Neural progenitor cell (in vitro differentiated cells): Measurements from ENCODE around the gene DOCK7. TPM values are rescaled to one million over a fixed set of nuclear protein-coding genes. Genes with fewer than 3 reads are reported as not detected.

Source experiments
- DNase-seq: peaks from one replicate; pipeline ENCODE4 v3.0.0-alpha.2; 2016; ENCODE audit warnings: low spot score
- H2AFZ ChIP-seq: fragments of 200-600 bp; sonication (generic); replicated peaks from 2 replicates; pipeline ENCODE4 v1.6.1; 2016; ENCODE audit warnings: antibody characterized with exemption
- H3F3A ChIP-seq: fragments of 200-600 bp; sonication (generic); 2 replicates; pipeline ENCODE4 v1.6.1; 2016; ENCODE audit warnings: antibody characterized with exemption, low read depth
- H3K27ac ChIP-seq: fragments of 200-600 bp; sonication (generic); 2 replicates; pipeline ENCODE4 v1.5.1; 2016; ENCODE audit warnings: mild to moderate bottlenecking
- H3K27me3 ChIP-seq: fragments of 200-600 bp; sonication (generic); 2 replicates; pipeline ENCODE4 v1.6.1; 2016; ENCODE audit warnings: mild to moderate bottlenecking, moderate library complexity
- H3K36me3 ChIP-seq: fragments of 200-600 bp; sonication (generic); 2 replicates; pipeline ENCODE4 v1.5.1; 2016
- H3K4me1 ChIP-seq: fragments of 200-600 bp; sonication (generic); 2 replicates; pipeline ENCODE4 v1.6.1; 2016; ENCODE audit warnings: mixed run types
- H3K4me2 ChIP-seq: fragments of 200-600 bp; sonication (generic); 2 replicates; pipeline ENCODE4 v1.6.1; 2016
- H3K4me3 ChIP-seq: fragments of 200-600 bp; sonication (generic); 2 replicates; pipeline ENCODE4 v1.5.1; 2016
- H3K79me2 ChIP-seq: fragments of 200-600 bp; sonication (generic); 2 replicates; pipeline ENCODE4 v1.6.1; 2016; ENCODE audit warnings: low read depth
- H3K9ac ChIP-seq: fragments of 200-600 bp; sonication (generic); 2 replicates; pipeline ENCODE4 v1.6.1; 2016
- H3K9me3 ChIP-seq: fragments of 200-600 bp; sonication (generic); 2 replicates; pipeline ENCODE4 v1.5.1; 2016; ENCODE audit warnings: low read depth
- H4K20me1 ChIP-seq: fragments of 200-600 bp; sonication (generic); 2 replicates; pipeline ENCODE4 v1.6.1; 2016; ENCODE audit warnings: low read depth
- H3K27ac Mint-ChIP-seq: 3 replicates; pipeline ENCODE4 v1.8.0; 2021; ENCODE audit warnings: mixed read lengths
- H3K27me3 Mint-ChIP-seq: 2 replicates; pipeline ENCODE4 v1.8.0; 2022; ENCODE audit warnings: low read depth, mild to moderate bottlenecking, inconsistent platforms, moderate library complexity, mixed read lengths; ENCODE audit not compliant: insufficient read depth
- H3K36me3 Mint-ChIP-seq: 3 replicates; pipeline ENCODE4 v1.8.0; 2021; ENCODE audit warnings: mixed read lengths
- H3K4me1 Mint-ChIP-seq: 3 replicates; pipeline ENCODE4 v1.8.0; 2021; ENCODE audit warnings: mixed read lengths
- H3K4me3 Mint-ChIP-seq: 3 replicates; pipeline ENCODE4 v1.8.0; 2021; ENCODE audit warnings: mild to moderate bottlenecking, moderate library complexity, mixed read lengths
- H3K9me3 Mint-ChIP-seq: 3 replicates; pipeline ENCODE4 v1.8.0; 2020; ENCODE audit warnings: mixed read lengths
- CTCF ChIP-seq: fragments of 200-600 bp; sonication (generic); IDR thresholded peaks from 2 replicates; pipeline ENCODE4 v1.5.1; 2017; ENCODE audit warnings: antibody characterized with exemption, mild to moderate bottlenecking
- EZH2 ChIP-seq: fragments of 200-600 bp; sonication (generic); IDR thresholded peaks from 2 replicates; pipeline ENCODE4 v1.6.1; 2017; ENCODE audit warnings: antibody characterized with exemption, mild to moderate bottlenecking, moderate library complexity
- EZH2phosphoT487 ChIP-seq: fragments of 200-600 bp; sonication (generic); IDR thresholded peaks from 2 replicates; pipeline ENCODE4 v1.6.1; 2017; ENCODE audit warnings: antibody characterized with exemption
- total RNA-seq: library from RNA; depleted of rRNA; stranded (reverse); fragments of >200 nt; gene quantifications from 2 replicates; pipeline ENCODE4 v1.2.3, GENCODE V29; 2015; ENCODE audit warnings: low replicate concordance

The DOCK7 gene
- total RNA-seq, 1 donor from 2014 or later = 92.7 TPM

- no peak overlapping the region for H3K4me2 ChIP-seq
- no peak overlapping the region for H3K9ac ChIP-seq
- H3K27ac ChIP-seq = no peak overlapping the region
- H3K27me3 Mint-ChIP-seq = no peaks in the 10 kb centered on the region
- no peaks in the 10 kb centered on the region for H3K9me3 ChIP-seq
- no peaks in the 10 kb centered on the region for H3K36me3 Mint-ChIP-seq
- no peaks in the 10 kb centered on the region for H3F3A ChIP-seq
- no peak for DNase-seq
- no peaks in the 10 kb centered on the region for H4K20me1 ChIP-seq
- peaks cover under 1% of the 10 kb centered on the region for H3K4me1 Mint-ChIP-seq
- no peaks in the 10 kb centered on the region for H3K27me3 ChIP-seq
- no peak overlapping the region for H3K4me3 Mint-ChIP-seq
- H2AFZ ChIP-seq = no peak overlapping the region
- H3K9me3 Mint-ChIP-seq = no peaks in the 10 kb centered on the region
- H3K27ac Mint-ChIP-seq = no peak overlapping the region
- no peaks in the 10 kb centered on the region for H3K4me1 ChIP-seq
- no peaks in the 10 kb centered on the region for H3K79me2 ChIP-seq
- H3K4me3 ChIP-seq = no peak overlapping the region
- H3K36me3 ChIP-seq = no peaks in the 10 kb centered on the region
- TF ChIP-seq EZH2 = no peak
- TF ChIP-seq EZH2phosphoT487 = no peak
- TF ChIP-seq CTCF = no peak
These were observed 86.7 kb downstream of the DOCK7 start for GRCh38 chr1:62601457-62601856.

DNA sequence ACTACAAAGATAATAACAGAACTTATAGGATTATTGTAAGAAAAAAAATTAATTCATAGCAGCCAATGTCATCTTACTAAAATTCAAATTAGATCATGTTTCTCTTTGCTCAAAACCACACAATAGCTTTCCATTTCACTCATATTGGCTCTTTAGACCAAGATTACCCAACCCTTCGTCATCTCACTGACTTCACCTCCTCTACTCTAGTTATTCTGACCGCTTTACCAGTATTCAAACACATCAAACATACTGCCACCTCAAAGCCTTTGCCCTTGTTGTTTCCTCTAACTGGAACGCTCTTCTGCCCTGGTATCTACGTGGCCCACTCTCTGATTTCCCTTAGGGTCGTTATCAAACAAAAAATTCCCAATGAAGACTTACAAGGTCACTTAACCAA is 89.1 kb downstream of the DOCK7 start:
- H3K4me3 Mint-ChIP-seq = no peak overlapping the region
- H3K9ac ChIP-seq = no peak overlapping the region
- H4K20me1 ChIP-seq = no peaks in the 10 kb centered on the region
- TF ChIP-seq EZH2 (no peak), CTCF (no peak), EZH2phosphoT487 (no peak)
- H3K27ac ChIP-seq = no peak overlapping the region
- no peak overlapping the region for H3K4me2 ChIP-seq
- no peak for DNase-seq
- no peaks in the 10 kb centered on the region for H3K27me3 Mint-ChIP-seq
- no peaks in the 10 kb centered on the region for H3K36me3 ChIP-seq
- H3K79me2 ChIP-seq = no peaks in the 10 kb centered on the region
- no peaks in the 10 kb centered on the region for H3F3A ChIP-seq
- H3K4me1 ChIP-seq = no peaks in the 10 kb centered on the region
- no peak overlapping the region for H3K27ac Mint-ChIP-seq
- no peaks in the 10 kb centered on the region for H3K36me3 Mint-ChIP-seq
- no peaks in the 10 kb centered on the region for H3K9me3 ChIP-seq
- H3K4me1 Mint-ChIP-seq = no peaks in the 10 kb centered on the region
- no peaks in the 10 kb centered on the region for H3K9me3 Mint-ChIP-seq
- no peak overlapping the region for H3K4me3 ChIP-seq
- no peaks in the 10 kb centered on the region for H3K27me3 ChIP-seq
- H2AFZ ChIP-seq = no peak overlapping the region

DNA sequence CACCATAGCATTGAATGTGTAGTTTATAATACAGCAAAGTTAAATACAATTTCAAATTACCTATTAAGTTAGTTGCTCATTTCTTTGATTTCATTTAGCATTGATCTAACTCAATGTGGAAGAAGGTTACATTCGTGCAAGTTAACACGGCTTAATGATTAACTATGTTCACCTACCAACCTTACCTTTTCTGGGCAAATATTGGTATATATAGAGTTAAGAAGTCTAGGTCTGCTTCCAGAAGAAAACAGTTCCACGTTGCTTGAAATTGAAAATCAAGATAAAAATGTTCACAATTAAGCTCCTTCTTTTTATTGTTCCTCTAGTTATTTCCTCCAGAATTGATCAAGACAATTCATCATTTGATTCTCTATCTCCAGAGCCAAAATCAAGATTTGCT is 90.9 kb downstream of the DOCK7 start, which contains the start of gene ANGPTL3:
Gene ANGPTL3 (plus strand): TSS at position 240 of the 400 bp plus-strand sequence. CDS start 47 bp downstream, at position 287.
- H3K27ac Mint-ChIP-seq = no peak within 1 kb of the TSS

More for the DNA sequence above, 90.9 kb downstream of the DOCK7 start, which contains the start of gene ANGPTL3:
- no peaks in the 10 kb centered on the region for H3K9me3 ChIP-seq
- no peak for DNase-seq
- Mint-ChIP-seq H3K4me3 (no peak within 1 kb of the TSS), H3K4me1 (no peaks in the 10 kb centered on the region), H3K36me3 (no peaks in the 10 kb centered on the region), H3K27me3 (no peaks in the 10 kb centered on the region), H3K9me3 (no peaks in the 10 kb centered on the region)
- no peaks in the 10 kb centered on the region for H3K79me2 ChIP-seq
- H3K27ac ChIP-seq = no peak within 1 kb of the TSS
- no peaks in the 10 kb centered on the region for H3K27me3 ChIP-seq
- no peak within 1 kb of the TSS for H3K4me2 ChIP-seq
- TF ChIP-seq EZH2phosphoT487 (no peak), CTCF (no peak), EZH2 (no peak)
- H3K36me3 ChIP-seq = no peaks in the 10 kb centered on the region
- H3F3A ChIP-seq = no peaks in the 10 kb centered on the region
- H3K4me3 ChIP-seq = no peak within 1 kb of the TSS
- no peak within 1 kb of the TSS for H3K9ac ChIP-seq
- H4K20me1 ChIP-seq = no peaks in the 10 kb centered on the region
- H3K4me1 ChIP-seq = no peaks in the 10 kb centered on the region
- H2AFZ ChIP-seq = no peak within 1 kb of the TSS
